Activated T-cell treated with anti-CD3 and anti-CD28 coated beads, Interleukin-2, amount 50 U/mL, for 1 hour (primary cell): ENCODE measurements around the gene ERGIC1.
"Not testable (repeated sequence)": the region's sequence is repeated elsewhere in the genome, so short reads cannot be mapped to it uniquely, and the experiment has no call there.

Experiments used
- DNase-seq: peaks from one replicate; pipeline ENCODE4 v3.0.0-alpha.2; 2020

ERGIC1 gene

GRCh38 chr5:172833686-172834414 lies at the start of gene ERGIC1:
Gene ERGIC1 (plus strand): TSS chr5:172834251. CDS start chr5:172834414, 163 bp downstream.
- DNase-seq = peak; percentile 65

- no peak for DNase-seq
Measured at GRCh38 chr5:172785429-172786088, 48.5 kb upstream of the ERGIC1 start.

GRCh38 chr5:172786736-172787462 lies 47.2 kb upstream of the ERGIC1 start:
- no peak for DNase-seq

GRCh38 chr5:172787538-172787937 lies 46.5 kb upstream of the ERGIC1 start:
- DNase-seq = not testable (repeated sequence)

- no peak for DNase-seq
Measured at GRCh38 chr5:172788771-172789686, 45.0 kb upstream of the ERGIC1 start.

GRCh38 chr5:172789687-172790495 lies 44.2 kb upstream of the ERGIC1 start:
- DNase-seq = no peak

GRCh38 chr5:172790496-172790889 lies 43.6 kb upstream of the ERGIC1 start:
- no peak for DNase-seq

GRCh38 chr5:172791286-172791685 lies 42.8 kb upstream of the ERGIC1 start:
- no peak for DNase-seq

GRCh38 chr5:172791726-172792445 lies 42.2 kb upstream of the ERGIC1 start:
- no peak for DNase-seq

GRCh38 chr5:172792701-172793570 lies 41.1 kb upstream of the ERGIC1 start:
- DNase-seq = no peak

GRCh38 chr5:172793577-172794488 lies 40.2 kb upstream of the ERGIC1 start:
- DNase-seq = no peak

GRCh38 chr5:172795318-172795977 lies 38.6 kb upstream of the ERGIC1 start:
- DNase-seq = no peak

- no peak for DNase-seq
Measured at GRCh38 chr5:172796306-172796705, 37.7 kb upstream of the ERGIC1 start.

GRCh38 chr5:172797771-172798191 lies 36.3 kb upstream of the ERGIC1 start:
- no peak for DNase-seq

GRCh38 chr5:172798422-172799215 lies 35.4 kb upstream of the ERGIC1 start:
- DNase-seq = no peak

- DNase-seq = no peak
Measured at GRCh38 chr5:172799416-172799815, 34.6 kb upstream of the ERGIC1 start.

- DNase-seq = no peak
Measured at GRCh38 chr5:172800088-172800551, 33.9 kb upstream of the ERGIC1 start.
